ENCODE results near the gene SPATA31C1. TPM values are rescaled to one million over a fixed set of nuclear protein-coding genes. Genes with fewer than 3 reads are reported as not detected.

The SPATA31C1 gene
- total and polyA plus RNA-seq, 2 experiments from 2014 or later: not detected

DNA sequence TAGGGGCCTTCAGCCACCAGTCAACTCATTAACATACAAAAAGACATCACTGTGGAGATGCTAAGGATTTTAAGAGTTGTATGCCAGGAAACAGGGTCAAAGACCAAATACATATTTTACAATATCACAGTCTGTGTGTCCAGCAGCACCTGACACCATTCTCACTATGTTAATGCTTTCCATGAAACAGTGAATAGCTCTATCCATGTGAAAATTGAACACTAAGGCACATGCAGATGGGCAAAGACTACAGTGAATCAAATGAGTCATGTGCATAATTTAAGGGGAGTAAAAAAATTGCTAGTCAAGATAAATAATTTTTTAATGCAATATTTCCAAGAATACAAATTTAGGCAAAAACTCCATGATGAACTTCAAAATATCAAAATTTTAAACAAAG lies 42.7 kb upstream of the SPATA31C1 start:
- Histone ChIP-seq H2AFZ (no peak overlapping the region), H3K27me3 (replicated peaks; ENCODE audit: insufficient read depth) (no peaks in the 10 kb centered on the region), H3F3A (ENCODE audit: insufficient read depth) (peaks cover 20% of the 10 kb centered on the region), H3K4me3 (no peak overlapping the region), H3K9me2 (ENCODE audit: insufficient read depth) (no peaks in the 10 kb centered on the region), H3K79me2 (ENCODE audit: insufficient read depth) (no peaks in the 10 kb centered on the region), H3K4me2 (ENCODE audit: unreplicated experiment) (no peak overlapping the region), H4K20me1 (ENCODE audit: insufficient read depth) (no peaks in the 10 kb centered on the region), H3K27ac (no peak overlapping the region), H3K9ac (no peak overlapping the region), H3K4me1 (ENCODE audit: insufficient read depth) (peaks cover 10% of the 10 kb centered on the region), H3K9me3 (ENCODE audit: low read depth) (no peaks in the 10 kb centered on the region), H3K36me3 (ENCODE audit: low read depth) (no peaks in the 10 kb centered on the region)
- no peak for DNase-seq
- TF ChIP-seq EZH2 (IDR thresholded peaks at IDR 0.05; ENCODE audit: insufficient read depth, poor library complexity, severe bottlenecking) (no peak), EZH2phosphoT487 (IDR thresholded peaks at IDR 0.05; ENCODE audit: insufficient read depth, low read depth) (no peak)
- in situ Hi-C loops (cut with MboI): no loop called here

- peaks cover 21% of the 10 kb centered on the region for H3F3A ChIP-seq (ENCODE audit: insufficient read depth)
- no peaks in the 10 kb centered on the region for H3K27me3 ChIP-seq (replicated peaks; ENCODE audit: insufficient read depth)
- no peaks in the 10 kb centered on the region for H3K79me2 ChIP-seq (ENCODE audit: insufficient read depth)
- no peaks in the 10 kb centered on the region for H3K9me3 ChIP-seq (ENCODE audit: low read depth)
- no peak overlapping the region for H3K27ac ChIP-seq
- no peaks in the 10 kb centered on the region for H4K20me1 ChIP-seq (ENCODE audit: insufficient read depth)
- H3K4me2 ChIP-seq (ENCODE audit: unreplicated experiment): no peak overlapping the region
- H3K4me3 ChIP-seq: no peak overlapping the region
- no peaks in the 10 kb centered on the region for H3K9me2 ChIP-seq (ENCODE audit: insufficient read depth)
- TF ChIP-seq EZH2 (IDR thresholded peaks at IDR 0.05; ENCODE audit: insufficient read depth, poor library complexity, severe bottlenecking): no peak
- no peak for TF ChIP-seq EZH2phosphoT487 (IDR thresholded peaks at IDR 0.05; ENCODE audit: insufficient read depth, low read depth)
- H3K4me1 ChIP-seq (ENCODE audit: insufficient read depth): peaks cover 13% of the 10 kb centered on the region
- no peak overlapping the region for H3K9ac ChIP-seq
- 77 to 82% methylated on average over 5 of the region's 5 CpGs for WGBS, 2 experiments (ENCODE audit: low coverage in 1 of 2, low lambda C conversion rate in 2 of 2, missing lambda C conversion rate in 2 of 2)
- H2AFZ ChIP-seq: no peak overlapping the region
- no peak for DNase-seq
- in situ Hi-C loops (cut with MboI): no loop called here
- H3K36me3 ChIP-seq (ENCODE audit: low read depth): no peaks in the 10 kb centered on the region
These were observed 41.8 kb upstream of the SPATA31C1 start for GRCh38 chr9:87875831-87876545.

DNA sequence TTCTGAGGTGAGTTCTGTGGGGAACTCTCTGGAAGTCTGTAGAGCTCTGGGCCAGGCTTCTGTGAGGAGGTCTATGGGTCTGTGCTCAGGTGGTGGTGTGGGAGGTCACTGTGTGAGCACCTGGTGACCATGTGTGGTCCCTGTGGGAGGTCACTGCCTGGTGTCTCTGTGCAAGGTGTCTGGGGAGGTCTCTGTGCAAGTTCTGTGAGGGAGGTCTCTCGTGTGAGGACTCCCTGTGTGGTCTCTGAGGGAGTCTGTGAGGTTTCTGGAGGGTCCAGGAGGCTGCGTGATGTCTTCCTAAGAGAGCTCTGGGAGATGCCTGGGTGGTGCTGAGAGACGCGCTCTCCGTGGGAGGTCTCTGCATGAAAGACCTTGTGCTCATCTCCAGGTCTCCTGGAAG lies 41.1 kb upstream of the SPATA31C1 start:
- no peaks in the 10 kb centered on the region for H3K27me3 ChIP-seq (replicated peaks; ENCODE audit: insufficient read depth)
- no peak overlapping the region for H3K4me3 ChIP-seq
- peaks cover 13% of the 10 kb centered on the region for H3K4me1 ChIP-seq (ENCODE audit: insufficient read depth)
- H2AFZ ChIP-seq: no peak overlapping the region
- H3K36me3 ChIP-seq (ENCODE audit: low read depth): no peaks in the 10 kb centered on the region
- no peak for DNase-seq
- H4K20me1 ChIP-seq (ENCODE audit: insufficient read depth): no peaks in the 10 kb centered on the region
- no peak overlapping the region for H3K9ac ChIP-seq
- H3F3A ChIP-seq (ENCODE audit: insufficient read depth): peaks cover 21% of the 10 kb centered on the region
- in situ Hi-C loops (cut with MboI): no loop called here
- H3K79me2 ChIP-seq (ENCODE audit: insufficient read depth): no peaks in the 10 kb centered on the region
- WGBS, 2 experiments (ENCODE audit: low coverage in 1 of 2, low lambda C conversion rate in 2 of 2, missing lambda C conversion rate in 2 of 2): 95 to 96% methylated on average over 4 to 5 of the region's 5 CpGs
- no peak for TF ChIP-seq EZH2phosphoT487 (IDR thresholded peaks at IDR 0.05; ENCODE audit: insufficient read depth, low read depth)
- no peak for TF ChIP-seq EZH2 (IDR thresholded peaks at IDR 0.05; ENCODE audit: insufficient read depth, poor library complexity, severe bottlenecking)
- H3K4me2 ChIP-seq (ENCODE audit: unreplicated experiment): no peak overlapping the region
- H3K9me2 ChIP-seq (ENCODE audit: insufficient read depth): no peaks in the 10 kb centered on the region
- H3K27ac ChIP-seq: no peak overlapping the region
- H3K9me3 ChIP-seq (ENCODE audit: low read depth): no peaks in the 10 kb centered on the region

DNA sequence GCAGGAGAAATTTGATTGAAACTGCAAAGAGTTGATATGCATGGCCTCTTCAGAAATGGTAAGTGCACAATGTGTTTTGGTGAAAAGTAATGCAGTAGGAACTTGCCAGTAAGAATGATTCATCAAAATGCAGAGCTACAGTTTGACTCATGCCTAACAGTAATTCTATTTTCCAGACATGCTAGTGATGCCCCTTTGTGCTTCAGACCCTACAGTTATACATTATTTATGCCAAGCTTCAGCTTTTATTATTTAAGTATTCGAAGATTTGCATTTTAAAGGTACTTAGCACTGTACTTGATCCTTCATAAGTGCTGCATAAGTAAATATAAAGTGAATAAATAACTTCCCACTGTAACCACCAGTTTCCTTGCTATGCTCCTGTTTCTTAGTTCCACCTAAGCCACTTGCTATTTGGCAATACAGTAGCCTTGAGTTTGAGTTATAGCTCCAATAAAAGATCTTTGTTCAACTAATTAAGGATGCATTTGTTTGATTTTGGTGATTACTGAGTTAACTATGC lies 38.7 kb upstream of the SPATA31C1 start:
- 0 out of 2 replicates have a peak overlapping the region, but pooled peaks have one; percentile 4 for H3K4me3 ChIP-seq
- TF ChIP-seq EZH2phosphoT487 (IDR thresholded peaks at IDR 0.05; ENCODE audit: insufficient read depth, low read depth) (no peak), EZH2 (IDR thresholded peaks at IDR 0.05; ENCODE audit: insufficient read depth, poor library complexity, severe bottlenecking) (no peak)
- no peaks in the 10 kb centered on the region for H3K9me3 ChIP-seq (ENCODE audit: low read depth)
- no peaks in the 10 kb centered on the region for H3K36me3 ChIP-seq (ENCODE audit: low read depth)
- peaks cover 21% of the 10 kb centered on the region for H3F3A ChIP-seq (ENCODE audit: insufficient read depth)
- H4K20me1 ChIP-seq (ENCODE audit: insufficient read depth): no peaks in the 10 kb centered on the region
- H2AFZ ChIP-seq: peak overlapping the region; percentile 47; the same call in 1 of the 2 replicates
- H3K9me2 ChIP-seq (ENCODE audit: insufficient read depth): no peaks in the 10 kb centered on the region
- 0 out of 2 replicates have a peak overlapping the region, but pooled peaks have one; percentile 19 for H3K9ac ChIP-seq
- no peaks in the 10 kb centered on the region for H3K79me2 ChIP-seq (ENCODE audit: insufficient read depth)
- in situ Hi-C loops (cut with MboI): no loop called here
- H3K27ac ChIP-seq: peak overlapping the region; percentile 80
- H3K27me3 ChIP-seq (replicated peaks; ENCODE audit: insufficient read depth): no peaks in the 10 kb centered on the region
- WGBS, 2 experiments (ENCODE audit: low coverage in 1 of 2, low lambda C conversion rate in 2 of 2, missing lambda C conversion rate in 2 of 2): 0 to 3% methylated on average over 1 of the region's 1 CpG
- peaks cover 13% of the 10 kb centered on the region for H3K4me1 ChIP-seq (ENCODE audit: insufficient read depth)
- H3K4me2 ChIP-seq (ENCODE audit: unreplicated experiment): peak overlapping the region; percentile 50
- DNase-seq: peak; percentile 85
